CD4-positive, alpha-beta memory T cell (primary cell): Measurements from ENCODE around the gene INSRR. TPM values are rescaled to one million over a fixed set of nuclear protein-coding genes. Genes with fewer than 3 reads are reported as not detected.

Experiments used
- CTCF ChIA-PET: fragments of 350-600 bp; sonication (Branson Sonifier 250); formaldehyde crosslinking; loops from one replicate; lab custom pipeline; 2021; ENCODE audit warnings: inconsistent platforms; ENCODE audit not compliant: partially characterized antibody; lab: Charles Lee
- POLR2A ChIA-PET: fragments of 350-600 bp; sonication (Branson Sonifier 250); formaldehyde crosslinking; loops from one replicate; lab custom pipeline; 2021; ENCODE audit not compliant: partially characterized antibody; lab: Charles Lee
- DNase-seq, 5 donors: peaks; one replicate each; pipeline versions ENCODE4 v3.0.0 to v3.0.0-alpha.2; 2020 to 2022; ENCODE audit warnings: mixed read lengths in 1 of 5
- H3K27ac ChIP-seq: one replicate; pipeline ENCODE4 v1.7.0; 2013; ENCODE audit warnings: low read depth, low read length
- H3K27me3 ChIP-seq: 2 replicates; pipeline ENCODE4 v1.7.0; 2013; ENCODE audit warnings: mild to moderate bottlenecking, low read length, moderate library complexity; ENCODE audit not compliant: insufficient read depth
- H3K36me3 ChIP-seq: 2 replicates; pipeline ENCODE4 v1.7.0; 2013; ENCODE audit warnings: mild to moderate bottlenecking, low read length, moderate library complexity; ENCODE audit not compliant: insufficient read depth
- H3K4me1 ChIP-seq: 2 replicates; pipeline ENCODE4 v1.7.0; 2013; ENCODE audit warnings: mild to moderate bottlenecking, low read length, moderate library complexity; ENCODE audit not compliant: insufficient read depth
- H3K4me3 ChIP-seq, 2 donors: one replicate each; pipeline ENCODE4 v1.7.0; 2013; ENCODE audit warnings: low read length in 2 of 2, mild to moderate bottlenecking in 1 of 2
- H3K9me3 ChIP-seq, 2 donors: one replicate each; pipeline ENCODE4 v1.7.0; 2013; ENCODE audit warnings: low read length in 2 of 2, control low read depth in 1 of 2; ENCODE audit not compliant: control insufficient read depth in 1 of 2
- H3K27ac Mint-ChIP-seq, 7 donors: one replicate each; pipeline ENCODE4 v1.8.0; 2020 to 2021; ENCODE audit warnings: mixed read lengths in 7 of 7, mild to moderate bottlenecking in 6 of 7, inconsistent platforms in 3 of 7, moderate library complexity in 3 of 7
- H3K27me3 Mint-ChIP-seq, 2 donors: one replicate each; pipeline ENCODE4 v1.8.0; 2020 to 2021; ENCODE audit warnings: mixed read lengths in 2 of 2
- H3K36me3 Mint-ChIP-seq, 2 donors: one replicate each; pipeline ENCODE4 v1.8.0; 2020 to 2021; ENCODE audit warnings: mixed read lengths in 2 of 2, inconsistent platforms in 1 of 2, mild to moderate bottlenecking in 1 of 2
- H3K4me1 Mint-ChIP-seq, 4 donors: one replicate each; pipeline ENCODE4 v1.8.0; 2020 to 2021; ENCODE audit warnings: mixed read lengths in 4 of 4, mild to moderate bottlenecking in 1 of 4
- H3K4me3 Mint-ChIP-seq, 8 donors: one replicate each; pipeline ENCODE4 v1.8.0; 2020 to 2021; ENCODE audit warnings: mixed read lengths in 8 of 8, mild to moderate bottlenecking in 7 of 8, moderate library complexity in 6 of 8, inconsistent platforms in 3 of 8
- H3K9me3 Mint-ChIP-seq, 8 donors: one replicate each; pipeline ENCODE4 v1.8.0; 2020 to 2021; ENCODE audit warnings: mixed read lengths in 8 of 8, mild to moderate bottlenecking in 5 of 8, inconsistent platforms in 3 of 8, moderate library complexity in 1 of 8
- intact Hi-C: fragments of 100-400 bp; cut with micrococcal nuclease; formaldehyde crosslinking; loops from one replicate; pipeline ENCODE4 v1.15.1; 2023
- polyA plus RNA-seq, 2 donors: library from polyadenylated mRNA; unstranded; fragments of 300-500 nt; fragmentation: Illumina TruSeq; gene quantifications; one replicate each; pipeline ENCODE4 v1.2.3, GENCODE V29; 2021
- total RNA-seq, 2 experiments: library from RNA; stranded (reverse); gene quantifications; one replicate each; pipeline ENCODE4 v1.2.3, GENCODE V29; 2021

The INSRR gene
- total and polyA plus RNA-seq, 4 experiments from 2014 or later: 0.06 TPM; not detected in 3

DNA sequence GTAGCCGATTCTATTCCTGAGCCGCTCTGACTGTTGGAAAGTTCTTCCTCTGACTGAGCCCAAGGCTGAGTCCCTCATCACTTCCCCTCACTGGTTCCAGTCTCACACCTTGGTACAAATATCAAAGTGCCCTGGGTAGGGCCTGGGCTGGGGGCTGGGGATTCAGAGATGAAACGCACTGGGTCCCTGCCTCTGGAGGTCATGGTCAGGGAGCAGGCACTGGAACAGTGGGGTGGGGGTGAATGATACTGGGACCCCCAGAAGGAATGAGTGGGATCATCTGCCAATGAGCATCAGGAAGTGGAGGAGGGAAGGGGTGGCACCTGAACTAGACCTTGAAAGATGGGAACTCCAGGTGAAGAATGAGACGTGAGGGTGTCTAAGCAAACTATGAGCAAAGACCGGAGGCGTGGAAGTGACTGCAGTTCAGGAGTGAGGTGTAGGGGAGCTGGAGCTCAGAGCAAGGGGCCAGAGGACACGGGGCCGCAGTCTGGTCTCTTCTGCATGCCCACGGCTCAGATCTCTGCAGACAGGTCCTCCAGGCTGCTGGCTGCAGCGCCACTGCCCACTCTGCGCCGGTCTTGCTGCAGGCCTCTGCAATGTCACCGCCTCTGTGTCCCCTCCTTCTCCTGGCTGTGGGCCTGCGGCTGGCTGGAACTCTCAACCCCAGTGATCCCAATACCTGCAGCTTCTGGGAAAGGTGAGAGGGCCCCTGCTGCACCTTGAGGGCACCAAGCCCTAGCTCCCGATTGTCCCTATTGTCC is 44.6 kb upstream of the INSRR start:
- H3K27ac ChIP-seq: no peak overlapping the region
- no peaks in the 10 kb centered on the region for H3K36me3 ChIP-seq
- H3K4me1 ChIP-seq: no peaks in the 10 kb centered on the region
- peaks cover 15 to 24% of the 10 kb centered on the region in 2 donors for H3K27me3 Mint-ChIP-seq
- no peaks in the 10 kb centered on the region for H3K9me3 Mint-ChIP-seq
- peaks cover 0 to 2% (median under 1%) of the 10 kb centered on the region in 4 donors for H3K4me1 Mint-ChIP-seq
- H3K27me3 ChIP-seq: no peaks in the 10 kb centered on the region
- POLR2A ChIA-PET: no interaction called here
- no peaks in the 10 kb centered on the region for H3K9me3 ChIP-seq
- H3K27ac Mint-ChIP-seq: no peak overlapping the region
- intact Hi-C loops: no loop called here
- CTCF ChIA-PET: no interaction called here
- H3K4me3 Mint-ChIP-seq: no peak overlapping the region
- no peak overlapping the region for H3K4me3 ChIP-seq
- H3K36me3 Mint-ChIP-seq: no peaks in the 10 kb centered on the region
- DNase-seq: peak in 1 of 5 donors; percentile 6

DNA sequence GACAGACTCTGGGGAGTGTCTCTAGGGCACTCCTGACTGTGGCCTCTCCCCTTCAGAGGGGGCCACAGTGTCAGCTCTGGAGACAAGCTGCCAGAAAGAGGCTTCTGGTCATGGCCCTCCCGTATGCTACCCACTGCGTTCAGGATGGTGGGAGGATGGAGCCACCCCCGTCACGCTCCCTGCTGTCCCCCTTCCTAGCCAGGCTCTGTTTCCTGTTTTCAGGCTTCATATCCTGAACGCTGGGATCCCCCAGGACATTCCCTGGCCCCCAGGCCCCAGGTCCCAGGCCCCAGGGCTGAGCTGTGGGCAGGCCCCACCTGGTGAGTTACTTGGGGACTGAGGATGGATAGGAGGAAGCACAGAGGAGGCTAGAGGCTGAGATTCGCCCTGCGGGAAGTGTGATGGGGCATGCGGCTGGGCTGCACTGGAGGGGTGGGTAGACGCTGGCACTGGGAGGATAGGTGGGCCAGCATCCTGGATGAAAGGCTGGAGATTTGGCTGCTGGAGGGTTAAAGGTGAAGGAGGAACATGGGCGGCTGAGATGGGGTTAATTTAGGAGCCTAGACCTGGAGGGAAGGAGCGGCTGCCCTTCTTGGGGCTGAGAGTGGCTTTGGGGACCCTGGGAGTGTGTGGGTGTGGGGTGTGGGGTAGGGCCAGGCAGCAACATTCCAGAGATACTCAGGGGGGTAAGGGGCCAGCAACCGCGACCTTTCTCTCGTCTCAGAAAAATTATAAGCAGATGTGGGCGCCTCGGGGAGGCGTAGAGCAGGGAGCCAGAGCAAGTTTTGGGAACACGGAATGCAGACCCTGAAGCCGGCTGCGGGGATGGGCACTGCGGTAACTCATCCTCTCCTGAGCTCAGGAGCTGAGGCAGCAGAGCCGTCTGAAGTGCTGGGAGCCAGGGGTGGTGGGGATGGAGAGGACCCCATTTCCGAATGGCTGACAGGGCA is 43.3 kb upstream of the INSRR start:
- no peaks in the 10 kb centered on the region for H3K36me3 ChIP-seq
- CTCF ChIA-PET: interaction anchor here (1.4 kb wide), 1 partner anchor 10 kb away, joined by 6 read pairs; no protein-coding TSS in a partner anchor
- peaks cover 0 to 6% (median under 1%) of the 10 kb centered on the region in 4 donors for H3K4me1 Mint-ChIP-seq
- H3K9me3 ChIP-seq: no peaks in the 10 kb centered on the region
- no peaks in the 10 kb centered on the region for H3K27me3 ChIP-seq
- no peak overlapping the region for H3K4me3 Mint-ChIP-seq
- H3K36me3 Mint-ChIP-seq: no peaks in the 10 kb centered on the region
- H3K4me3 ChIP-seq: no peak overlapping the region
- H3K27ac ChIP-seq: no peak overlapping the region
- peaks cover 18 to 30% of the 10 kb centered on the region in 2 donors for H3K27me3 Mint-ChIP-seq
- no peak for DNase-seq
- POLR2A ChIA-PET: no interaction called here
- no peaks in the 10 kb centered on the region for H3K4me1 ChIP-seq
- intact Hi-C loops: no loop called here
- H3K9me3 Mint-ChIP-seq: peaks cover 0 to 2% (median 0%) of the 10 kb centered on the region in 8 donors
- no peak overlapping the region for H3K27ac Mint-ChIP-seq

DNA sequence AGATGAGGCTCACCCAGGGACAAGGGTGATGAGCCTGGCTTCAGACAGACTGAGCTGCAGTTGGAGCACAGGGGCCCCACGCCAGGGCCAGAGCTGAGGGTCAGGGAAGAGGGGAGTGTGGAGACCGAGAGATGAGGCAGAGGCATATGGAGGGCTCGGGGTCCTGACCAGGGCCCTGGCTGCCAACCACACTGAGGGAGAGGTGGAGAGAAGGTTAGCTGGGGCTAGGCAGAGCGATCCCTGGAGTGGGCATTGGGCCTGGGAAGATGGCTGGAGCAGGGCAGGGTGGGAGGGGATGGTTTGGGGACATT is 42.6 kb upstream of the INSRR start:
- Histone ChIP-seq H3K27ac (no peak overlapping the region), H3K4me1 (no peaks in the 10 kb centered on the region), H3K36me3 (no peaks in the 10 kb centered on the region), H3K4me3 (no peak overlapping the region), H3K9me3 (no peaks in the 10 kb centered on the region), H3K27me3 (no peaks in the 10 kb centered on the region)
- Mint-ChIP-seq H3K4me3 (no peak overlapping the region), H3K36me3 (no peaks in the 10 kb centered on the region), H3K27ac (peak overlapping the region in 1 of 7 donors; percentile 4), H3K4me1 (peaks cover 0 to 4% (median 0%) of the 10 kb centered on the region in 4 donors), H3K9me3 (peaks cover 0 to 2% (median 0%) of the 10 kb centered on the region in 8 donors), H3K27me3 (peaks cover 18 to 26% of the 10 kb centered on the region in 2 donors)
- CTCF ChIA-PET: interaction anchor here (1.4 kb wide), 1 partner anchor 9 kb away, joined by 6 read pairs; no protein-coding TSS in a partner anchor
- intact Hi-C loops: no loop called here
- no peak for DNase-seq
- POLR2A ChIA-PET: no interaction called here

DNA sequence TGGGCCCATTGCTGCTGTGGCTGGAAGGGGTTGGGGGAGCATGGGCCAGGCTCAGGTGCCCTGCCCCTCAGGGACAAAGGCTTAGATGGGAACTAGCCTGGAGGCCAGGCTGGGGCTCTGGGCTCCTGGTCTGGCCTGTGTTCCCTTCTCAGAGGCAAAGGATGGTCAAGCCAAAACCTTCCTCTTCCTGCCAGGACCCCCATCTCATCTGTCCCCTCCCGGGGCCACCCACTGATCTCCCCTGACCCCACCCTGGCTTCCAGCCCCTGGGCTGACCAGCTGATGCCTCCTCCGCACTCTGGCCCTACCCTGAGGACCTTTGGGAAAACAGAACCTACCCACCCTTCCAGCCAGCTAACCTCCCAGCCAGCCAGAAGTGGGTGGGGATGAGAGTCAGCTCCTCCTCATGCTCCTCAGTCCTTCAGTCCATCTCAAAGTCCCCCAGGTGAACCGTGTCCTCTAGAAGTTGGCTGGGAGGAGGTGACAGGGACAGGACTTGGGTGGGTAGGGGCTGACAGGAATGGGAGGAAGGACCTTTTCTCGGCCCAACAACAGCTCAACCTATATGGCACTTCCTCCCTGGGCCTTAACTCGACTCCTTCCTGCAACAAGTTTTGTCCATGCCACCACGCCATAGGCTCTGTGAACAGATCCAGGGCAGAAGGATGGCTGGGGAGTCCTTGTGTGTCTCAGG is 42.1 kb upstream of the INSRR start:
- no peaks in the 10 kb centered on the region for H3K36me3 ChIP-seq
- no peaks in the 10 kb centered on the region for H3K4me1 ChIP-seq
- Mint-ChIP-seq H3K27me3 (peaks cover 18 to 27% of the 10 kb centered on the region in 2 donors), H3K4me1 (peaks cover 0 to 4% (median 0%) of the 10 kb centered on the region in 4 donors), H3K27ac (peak overlapping the region in 1 of 7 donors; percentile 4), H3K36me3 (no peaks in the 10 kb centered on the region), H3K9me3 (peaks cover 0 to 2% (median 0%) of the 10 kb centered on the region in 8 donors), H3K4me3 (no peak overlapping the region)
- no peaks in the 10 kb centered on the region for H3K9me3 ChIP-seq
- no peaks in the 10 kb centered on the region for H3K27me3 ChIP-seq
- intact Hi-C loops: no loop called here
- POLR2A ChIA-PET: no interaction called here
- H3K27ac ChIP-seq: no peak overlapping the region
- H3K4me3 ChIP-seq: no peak overlapping the region
- no peak for DNase-seq
- CTCF ChIA-PET: interaction anchor here (1.4 kb wide), 1 partner anchor 9 kb away, joined by 6 read pairs; no protein-coding TSS in a partner anchor

DNA sequence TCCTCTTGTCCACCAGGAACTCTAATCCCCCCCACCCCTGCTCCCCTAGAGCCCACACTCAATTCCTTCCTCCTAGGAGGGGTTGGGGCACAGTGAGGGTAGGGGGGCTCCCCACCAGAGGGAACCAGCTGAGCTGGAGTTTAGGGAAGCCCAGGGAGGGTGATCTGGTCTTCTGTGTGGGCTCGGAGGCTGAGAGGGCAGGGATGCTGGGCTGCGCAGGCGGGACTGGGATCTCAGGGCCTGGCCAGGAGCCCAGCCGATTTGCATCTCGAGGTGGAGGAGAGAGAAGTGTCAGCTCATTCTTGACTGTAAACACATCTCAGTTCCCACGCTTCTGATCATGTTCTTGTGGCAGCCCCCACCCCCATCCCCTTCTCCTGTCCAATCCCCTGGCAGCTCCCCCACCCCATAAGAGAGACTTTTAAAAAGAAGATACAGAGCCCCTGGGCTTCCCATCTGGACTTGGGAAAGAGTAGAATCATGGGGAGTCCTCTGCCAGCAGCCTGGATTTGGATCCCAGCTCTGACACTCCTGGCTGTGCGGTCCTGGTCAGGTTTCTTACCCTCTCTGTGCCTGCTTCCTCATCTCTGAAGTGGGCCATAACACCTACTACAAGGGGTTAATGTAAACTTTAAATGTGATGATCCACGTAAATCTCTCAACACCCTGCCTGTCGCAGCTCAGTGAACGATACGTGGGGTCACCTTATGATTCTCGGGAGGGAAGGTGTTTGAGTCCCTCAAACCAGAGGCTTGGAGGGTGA is 41.2 kb upstream of the INSRR start:
- peaks cover 0 to 2% (median 0%) of the 10 kb centered on the region in 8 donors for H3K9me3 Mint-ChIP-seq
- ChIA-PET CTCF (interaction anchor here (0.9 kb wide), 1 partner anchor 174 kb away, joined by 3 read pairs; no protein-coding TSS in a partner anchor), POLR2A (no interaction called here)
- no peak for DNase-seq
- peaks cover 19 to 29% of the 10 kb centered on the region in 2 donors for H3K27me3 Mint-ChIP-seq
- H3K36me3 Mint-ChIP-seq: no peaks in the 10 kb centered on the region
- no peak overlapping the region for H3K27ac ChIP-seq
- H3K4me3 ChIP-seq: no peak overlapping the region
- no peaks in the 10 kb centered on the region for H3K36me3 ChIP-seq
- no peaks in the 10 kb centered on the region for H3K4me1 ChIP-seq
- no peaks in the 10 kb centered on the region for H3K27me3 ChIP-seq
- no peak overlapping the region for H3K4me3 Mint-ChIP-seq
- H3K27ac Mint-ChIP-seq: no peak overlapping the region
- H3K4me1 Mint-ChIP-seq: peaks cover 0 to 4% (median 2%) of the 10 kb centered on the region in 4 donors
- H3K9me3 ChIP-seq: no peaks in the 10 kb centered on the region
- intact Hi-C loops: loop anchor here (10.0 kb wide), 1 partner anchor 175 kb away; no protein-coding TSS in a partner anchor

DNA sequence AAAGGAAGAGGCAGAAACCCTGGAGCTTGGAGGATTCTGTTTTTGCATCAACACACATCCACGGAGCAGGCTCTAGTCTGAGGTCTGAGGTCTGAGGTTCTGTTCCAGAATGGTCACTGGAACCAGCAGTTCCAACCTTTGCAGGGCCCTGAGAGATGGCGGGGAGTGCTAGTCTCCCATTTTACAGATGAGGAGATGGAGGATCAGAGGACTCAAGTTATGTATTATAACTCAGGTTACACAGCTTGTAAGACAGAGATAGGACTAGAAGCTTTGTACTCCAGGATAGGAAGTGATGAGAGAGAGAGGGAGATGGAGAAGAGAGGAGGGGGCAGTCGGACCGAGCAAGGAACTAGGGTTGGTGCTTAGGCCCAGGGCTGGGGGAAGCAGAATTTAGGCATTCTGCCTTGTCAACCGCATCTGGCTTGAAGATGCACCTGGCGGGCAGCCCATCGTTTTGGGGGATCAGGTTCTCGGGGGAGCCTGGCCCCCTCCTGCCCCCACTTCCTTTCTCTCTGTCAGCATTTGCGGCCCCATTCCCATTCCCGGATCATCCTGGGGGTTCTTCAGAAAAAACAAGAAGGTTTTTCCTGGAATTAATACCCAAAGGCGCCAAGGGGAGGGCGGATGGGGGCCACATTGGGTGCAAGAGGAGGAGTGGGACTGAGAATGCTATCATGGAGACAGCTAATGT is 40.2 kb upstream of the INSRR start:
- Histone ChIP-seq H3K4me3 (no peak overlapping the region), H3K36me3 (no peaks in the 10 kb centered on the region), H3K27ac (no peak overlapping the region), H3K4me1 (no peaks in the 10 kb centered on the region), H3K9me3 (no peaks in the 10 kb centered on the region), H3K27me3 (peaks cover 10% of the 10 kb centered on the region)
- no peak overlapping the region for H3K4me3 Mint-ChIP-seq
- peaks cover 0 to 2% (median 0%) of the 10 kb centered on the region in 8 donors for H3K9me3 Mint-ChIP-seq
- H3K4me1 Mint-ChIP-seq: peaks cover 0 to 9% (median 2%) of the 10 kb centered on the region in 4 donors
- POLR2A ChIA-PET: no interaction called here
- H3K27me3 Mint-ChIP-seq: peaks cover 22 to 32% of the 10 kb centered on the region in 2 donors
- no peak overlapping the region for H3K27ac Mint-ChIP-seq
- intact Hi-C loops: loop anchor here (10.0 kb wide), 1 partner anchor 176 kb away; no protein-coding TSS in a partner anchor
- CTCF ChIA-PET: interaction anchor here (1.2 to 1.5 kb wide), 2 partner anchors 9 to 61 kb away, joined by 4 to 7 read pairs; no protein-coding TSS in a partner anchor
- DNase-seq: no peak
- H3K36me3 Mint-ChIP-seq: no peaks in the 10 kb centered on the region
